Suprapubic skin (tissue), 3 donors: ENCODE measurements around the gene KIF13A.

ENCODE experiments used
- POLR2AphosphoS5 ChIP-seq, 3 donors: sonication (generic); formaldehyde crosslinking; IDR thresholded peaks; one replicate each; pipeline ENCODE4 v1.6.1; 2017; ENCODE audit warnings: antibody characterized with exemption in 3 of 3
- TF ChIP-seq, protein P1 (sequence below), 2 donors: fragments of 200-600 bp in 1 of 2; fragments of 450-650 bp in 1 of 2; sonication (generic) in 1 of 2; IDR thresholded peaks; one replicate each; pipeline ENCODE4 v1.5.1; 2016 to 2019; ENCODE audit warnings: antibody characterized with exemption in 2 of 2, mild to moderate bottlenecking in 1 of 2, moderate library complexity in 1 of 2

DNA sequence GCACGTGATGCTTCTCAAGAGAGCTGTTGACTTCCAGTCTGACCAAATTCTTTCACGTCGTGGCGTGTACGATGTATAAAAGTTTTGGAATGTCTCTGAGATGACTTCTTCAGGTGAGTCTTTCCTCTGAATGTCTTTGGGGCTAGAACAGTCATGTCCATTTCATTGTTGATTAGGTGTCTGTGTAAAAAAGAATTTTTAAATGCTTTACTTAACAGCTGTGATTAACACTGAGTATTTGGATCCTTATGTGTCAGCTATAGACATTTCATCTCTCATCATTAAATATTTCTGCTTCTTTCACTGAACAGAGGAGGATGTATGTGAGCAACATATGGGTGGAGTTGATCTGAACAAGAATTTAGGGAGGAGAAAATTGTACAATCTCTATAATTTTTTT is 29.3 kb upstream of the KIF13A start:
- TF ChIP-seq POLR2AphosphoS5 (IDR thresholded peaks at IDR 0.05): no peak
- TF ChIP-seq, protein P1, sequence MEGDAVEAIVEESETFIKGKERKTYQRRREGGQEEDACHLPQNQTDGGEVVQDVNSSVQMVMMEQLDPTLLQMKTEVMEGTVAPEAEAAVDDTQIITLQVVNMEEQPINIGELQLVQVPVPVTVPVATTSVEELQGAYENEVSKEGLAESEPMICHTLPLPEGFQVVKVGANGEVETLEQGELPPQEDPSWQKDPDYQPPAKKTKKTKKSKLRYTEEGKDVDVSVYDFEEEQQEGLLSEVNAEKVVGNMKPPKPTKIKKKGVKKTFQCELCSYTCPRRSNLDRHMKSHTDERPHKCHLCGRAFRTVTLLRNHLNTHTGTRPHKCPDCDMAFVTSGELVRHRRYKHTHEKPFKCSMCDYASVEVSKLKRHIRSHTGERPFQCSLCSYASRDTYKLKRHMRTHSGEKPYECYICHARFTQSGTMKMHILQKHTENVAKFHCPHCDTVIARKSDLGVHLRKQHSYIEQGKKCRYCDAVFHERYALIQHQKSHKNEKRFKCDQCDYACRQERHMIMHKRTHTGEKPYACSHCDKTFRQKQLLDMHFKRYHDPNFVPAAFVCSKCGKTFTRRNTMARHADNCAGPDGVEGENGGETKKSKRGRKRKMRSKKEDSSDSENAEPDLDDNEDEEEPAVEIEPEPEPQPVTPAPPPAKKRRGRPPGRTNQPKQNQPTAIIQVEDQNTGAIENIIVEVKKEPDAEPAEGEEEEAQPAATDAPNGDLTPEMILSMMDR (IDR thresholded peaks at IDR 0.05): no peak
